Measurements from ENCODE around the gene DPP6.

DPP6 gene

DNA sequence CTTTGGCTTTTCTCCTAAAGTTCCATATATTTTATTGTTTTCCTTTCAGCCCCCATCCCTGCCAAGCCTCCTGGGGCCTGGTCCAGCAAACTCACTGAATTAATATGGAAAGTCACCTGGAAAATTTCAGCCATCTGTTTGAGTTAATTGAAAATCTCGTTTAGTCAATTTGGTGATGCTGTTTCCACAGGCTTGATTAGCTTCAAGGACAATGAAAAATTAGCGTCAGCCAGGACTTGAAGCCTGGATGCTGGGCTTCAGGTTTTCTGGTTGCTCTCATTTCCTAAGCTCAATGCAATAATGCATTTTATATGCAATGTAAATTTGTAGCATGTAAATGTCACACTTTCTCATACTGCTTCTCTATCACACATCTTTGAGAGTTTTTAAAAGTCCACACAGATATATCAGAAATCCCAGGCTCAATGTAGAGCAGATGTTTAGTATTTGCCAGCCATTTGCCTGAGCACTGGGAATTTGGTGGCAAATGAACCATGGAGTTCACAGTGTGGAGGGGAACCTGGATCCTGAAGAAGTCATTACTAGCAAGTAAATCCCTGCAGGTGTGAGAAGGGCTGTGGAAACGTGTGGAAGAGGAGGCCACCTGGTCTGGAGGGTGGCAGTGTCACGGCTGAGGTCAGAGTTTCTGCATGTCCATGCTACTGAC, 722.2 kb downstream of the DPP6 start:
- no peak for FAIRE-seq

DNA sequence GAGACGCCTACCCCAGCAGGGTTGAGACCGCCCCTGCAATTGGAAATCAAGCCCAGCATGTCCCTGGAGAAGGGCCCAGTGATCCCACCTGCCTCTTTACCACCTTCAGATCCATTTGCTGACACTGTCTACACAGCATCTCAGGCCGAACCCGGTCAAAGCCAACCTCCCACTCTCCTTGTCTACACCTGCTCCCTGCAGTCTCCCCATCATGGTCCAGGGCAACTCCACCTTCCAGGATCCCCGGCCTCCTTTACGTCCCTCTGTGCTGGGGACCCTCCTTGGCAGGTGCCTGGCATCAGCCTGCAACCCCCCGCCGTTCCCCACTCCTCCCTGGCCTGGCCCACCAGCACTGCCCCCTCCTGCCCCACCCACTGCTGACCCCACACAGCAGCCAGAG, 723.5 kb downstream of the DPP6 start:
- FAIRE-seq (no peak), DNase-seq (ENCODE audit: extremely low spot score, insufficient read length, low read depth) (no peak)

More for the DNA sequence above, 722.2 kb downstream of the DPP6 start:
- DNase-seq (ENCODE audit: extremely low spot score, insufficient read length, low read depth), result no peak

DNA sequence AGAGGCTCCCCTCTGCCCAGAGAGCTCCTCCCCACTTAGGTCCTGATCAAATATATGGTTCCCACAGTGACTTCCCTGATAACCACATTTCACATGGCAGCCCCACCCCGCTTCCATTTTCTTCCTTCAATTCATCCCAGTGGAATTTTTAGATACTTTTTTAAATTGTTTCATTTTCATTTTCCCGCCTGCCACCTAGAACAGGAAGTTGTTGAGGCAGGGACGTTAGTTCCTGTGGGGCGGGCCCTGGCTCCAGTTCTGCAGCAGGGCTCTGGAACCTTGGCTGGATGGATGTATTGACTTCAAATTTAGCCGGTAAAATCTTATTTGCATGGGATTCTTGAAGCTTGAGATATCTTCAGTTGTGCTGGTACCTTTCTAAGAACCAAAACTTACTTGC, 724.2 kb downstream of the DPP6 start:
- DNase-seq (ENCODE audit: extremely low spot score, insufficient read length, low read depth) (no peak), FAIRE-seq (no peak)

DNA sequence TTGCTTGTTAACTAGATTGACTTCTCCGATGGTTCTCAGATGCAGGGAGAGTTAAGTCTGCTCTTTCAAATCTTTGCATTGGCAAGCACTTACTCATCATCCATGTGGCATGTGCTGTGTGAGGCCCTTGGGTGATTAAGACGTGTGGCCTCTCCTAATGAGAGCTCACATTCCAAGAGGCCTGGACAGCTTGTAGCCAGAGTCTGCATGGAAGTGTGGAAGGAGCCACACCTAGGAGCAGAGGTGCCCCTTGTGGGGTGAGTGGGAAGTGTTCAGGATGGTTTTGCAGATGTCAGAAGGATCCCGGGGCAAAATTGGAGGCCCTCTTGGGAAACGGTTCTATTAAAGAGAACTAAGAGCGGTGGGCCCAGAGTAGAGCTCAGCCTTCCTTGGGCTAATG, 724.8 kb downstream of the DPP6 start:
- DNase-seq (ENCODE audit: extremely low spot score, insufficient read length, low read depth) (no peak), FAIRE-seq (no peak)

DNA sequence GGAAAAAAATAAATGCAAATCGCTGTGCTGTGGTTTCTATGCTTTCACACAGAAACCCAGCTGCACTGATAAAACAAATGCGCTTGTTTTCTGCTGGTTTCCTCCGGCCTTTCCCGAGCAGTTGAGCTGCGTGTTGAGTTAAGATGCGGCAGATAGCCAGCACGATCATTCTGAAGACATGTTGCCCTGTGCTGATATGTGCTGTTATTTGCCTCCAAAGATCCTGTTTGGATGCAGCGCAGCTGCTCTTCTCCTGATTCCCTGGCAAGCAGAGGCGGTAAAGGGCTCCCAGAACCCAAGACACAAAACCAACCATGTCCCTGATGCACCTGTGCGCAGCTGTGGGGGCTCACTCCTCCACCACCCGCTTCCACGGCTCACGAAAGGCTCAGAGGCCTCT, 725.3 kb downstream of the DPP6 start:
- DNase-seq (ENCODE audit: extremely low spot score, insufficient read length, low read depth) (no peak), FAIRE-seq (no peak)

DNA sequence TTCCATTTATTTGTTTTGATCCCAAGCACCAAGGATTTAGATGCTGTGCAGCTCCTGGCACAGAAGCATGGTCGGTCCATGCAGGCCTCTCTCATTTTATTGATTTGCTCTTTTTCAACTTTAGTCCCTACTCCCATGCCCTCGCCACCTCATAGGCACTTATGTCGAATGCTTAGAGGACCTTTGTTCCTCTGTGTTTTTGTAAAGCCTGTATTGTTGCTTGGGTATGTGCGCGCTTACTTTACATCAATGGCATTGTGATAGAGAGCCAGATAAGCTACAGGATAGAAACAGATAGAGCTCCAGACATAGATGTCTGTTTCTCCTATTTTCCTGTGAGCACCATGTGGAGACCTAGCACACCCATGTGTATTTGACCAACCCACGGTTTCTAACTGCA, 725.7 kb downstream of the DPP6 start:
- FAIRE-seq, result no peak
- no peak for DNase-seq (ENCODE audit: extremely low spot score, insufficient read length, low read depth)

DNA sequence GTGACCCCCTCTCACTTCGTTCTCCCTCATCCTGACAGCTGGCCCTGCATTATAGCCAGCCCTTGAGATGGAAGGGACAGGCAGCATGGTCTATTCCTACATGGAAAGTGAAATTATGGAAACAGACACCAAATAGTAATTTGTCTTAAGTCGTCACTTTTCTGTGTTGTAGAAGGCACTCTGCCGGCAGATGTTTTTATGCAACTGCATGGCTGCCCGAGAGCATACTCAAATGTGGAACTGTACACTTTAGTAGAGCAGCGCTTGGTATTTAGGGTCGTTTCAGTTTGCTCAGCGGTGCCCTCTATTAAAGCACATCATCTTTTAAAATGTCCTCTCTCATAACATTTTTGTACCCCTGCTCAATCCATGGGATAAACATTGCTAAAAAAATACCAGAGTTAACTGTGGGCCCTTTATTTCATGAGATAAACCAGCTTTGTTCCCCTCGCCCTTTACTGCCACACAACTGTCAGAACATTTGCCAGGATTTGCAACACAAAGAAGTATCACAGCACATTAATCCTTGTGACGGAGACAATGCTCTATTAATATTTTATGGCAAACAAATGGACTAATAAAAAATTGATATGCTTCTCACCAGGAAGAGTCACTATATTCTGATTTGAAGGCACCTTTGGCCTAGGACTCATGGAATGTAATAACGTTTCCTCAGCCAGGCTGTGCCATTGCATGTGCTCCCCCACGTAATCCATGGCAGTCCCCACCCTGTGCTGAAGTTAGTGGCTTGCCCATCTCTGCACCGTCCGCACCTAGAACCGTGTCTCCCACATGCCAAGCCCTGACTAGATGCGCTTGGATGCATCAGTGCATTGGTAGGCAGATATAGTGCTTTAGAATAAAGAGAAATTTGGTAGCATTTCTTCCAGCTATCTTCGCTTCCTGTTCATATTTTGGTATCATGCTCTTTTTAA, 729.4 kb downstream of the DPP6 start:
- no peak for DNase-seq (ENCODE audit: extremely low spot score, insufficient read length, low read depth)
- FAIRE-seq, result no peak

DNA sequence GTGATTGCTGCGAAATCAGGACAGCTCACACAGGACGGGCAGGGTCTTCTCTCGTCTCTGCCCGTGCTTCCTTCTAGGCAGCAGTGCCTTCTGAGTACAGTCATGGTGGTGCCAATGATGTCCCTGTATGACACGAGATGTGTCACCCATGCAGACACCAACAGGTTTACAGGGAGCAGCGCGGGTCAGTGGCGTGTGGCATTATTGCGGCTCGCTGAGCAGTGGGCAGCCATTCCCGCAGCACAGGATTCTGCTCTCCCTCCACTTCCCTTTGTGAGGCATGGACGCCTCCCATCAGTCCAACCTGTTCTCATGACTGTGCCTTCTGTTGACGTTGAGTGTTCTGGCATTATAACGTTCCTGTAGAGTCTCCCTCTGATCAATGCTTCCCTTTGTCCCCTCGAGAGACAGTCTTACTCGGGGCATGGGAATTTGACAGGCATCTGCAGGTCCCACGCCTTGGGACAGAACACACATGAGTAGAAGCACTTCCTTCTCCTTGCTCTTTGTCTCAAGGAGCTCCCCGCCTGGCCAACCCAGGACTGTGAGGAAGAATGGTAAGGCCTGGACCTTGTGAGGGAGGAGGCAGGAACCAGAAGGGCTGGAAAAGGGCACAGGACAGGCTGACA, 731.2 kb downstream of the DPP6 start:
- FAIRE-seq, result no peak
- DNase-seq (ENCODE audit: extremely low spot score, insufficient read length, low read depth), result no peak

DNA sequence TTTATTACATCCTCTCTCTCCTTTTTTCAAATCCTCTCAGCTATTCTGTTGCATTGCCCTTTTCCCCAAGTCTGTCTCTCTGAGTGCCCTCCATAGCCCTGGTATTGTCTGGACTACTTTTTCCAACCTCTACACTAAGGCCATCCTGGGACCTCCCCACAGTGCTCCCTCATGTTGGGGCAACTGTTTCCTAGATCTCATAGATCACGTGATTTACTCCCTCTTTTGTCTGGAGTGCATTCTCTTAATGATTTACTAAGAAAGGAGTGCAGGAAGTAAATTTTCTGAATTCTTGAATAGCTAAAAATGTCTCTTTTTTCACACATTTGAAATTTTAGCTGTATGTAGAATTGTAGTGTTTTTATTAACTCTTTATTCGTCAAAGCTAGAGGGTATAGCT, 733.7 kb downstream of the DPP6 start:
- FAIRE-seq (no peak), DNase-seq (ENCODE audit: extremely low spot score, insufficient read length, low read depth) (no peak)

DNA sequence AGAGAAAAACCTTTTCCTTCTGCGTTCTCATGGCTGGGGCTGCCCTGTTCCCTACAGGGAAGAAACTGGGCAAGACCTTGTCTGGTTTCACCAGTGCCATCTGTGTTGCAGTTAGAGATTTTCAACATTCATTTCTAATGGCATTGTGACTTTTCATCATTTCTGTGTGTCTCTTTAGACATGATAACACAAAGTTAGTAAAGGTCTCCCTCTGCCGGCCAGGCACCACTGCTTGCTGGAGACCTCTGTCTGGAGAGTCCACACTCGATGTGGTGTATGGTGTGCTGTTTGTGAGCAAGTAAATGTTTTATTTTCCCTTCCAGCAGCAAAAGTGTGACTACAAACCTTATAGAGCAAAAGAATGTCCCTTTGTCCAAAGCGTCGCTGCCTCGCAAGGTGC, 737.2 kb downstream of the DPP6 start:
- no peak for DNase-seq (ENCODE audit: extremely low spot score, insufficient read length, low read depth)
- no peak for FAIRE-seq

DNA sequence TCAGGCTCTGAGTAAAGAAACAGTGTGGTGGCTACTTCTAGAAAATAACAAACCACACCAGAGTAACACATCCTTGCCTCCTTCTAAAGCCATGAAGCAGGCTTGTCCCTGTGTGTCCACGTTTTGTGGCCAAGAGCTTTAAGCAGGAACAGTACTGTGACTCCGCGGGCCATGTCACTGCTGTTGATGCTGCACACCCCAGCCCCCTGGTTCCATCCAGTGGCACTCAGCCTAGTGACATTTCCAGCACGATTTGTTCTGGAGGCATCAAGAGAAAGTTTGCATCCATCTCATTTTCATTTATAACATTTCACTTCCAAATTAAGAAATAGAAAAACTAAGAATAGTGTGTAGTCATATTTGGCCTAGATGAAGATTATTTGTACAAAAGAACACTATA, 739.4 kb downstream of the DPP6 start:
- FAIRE-seq, result no peak

DNA sequence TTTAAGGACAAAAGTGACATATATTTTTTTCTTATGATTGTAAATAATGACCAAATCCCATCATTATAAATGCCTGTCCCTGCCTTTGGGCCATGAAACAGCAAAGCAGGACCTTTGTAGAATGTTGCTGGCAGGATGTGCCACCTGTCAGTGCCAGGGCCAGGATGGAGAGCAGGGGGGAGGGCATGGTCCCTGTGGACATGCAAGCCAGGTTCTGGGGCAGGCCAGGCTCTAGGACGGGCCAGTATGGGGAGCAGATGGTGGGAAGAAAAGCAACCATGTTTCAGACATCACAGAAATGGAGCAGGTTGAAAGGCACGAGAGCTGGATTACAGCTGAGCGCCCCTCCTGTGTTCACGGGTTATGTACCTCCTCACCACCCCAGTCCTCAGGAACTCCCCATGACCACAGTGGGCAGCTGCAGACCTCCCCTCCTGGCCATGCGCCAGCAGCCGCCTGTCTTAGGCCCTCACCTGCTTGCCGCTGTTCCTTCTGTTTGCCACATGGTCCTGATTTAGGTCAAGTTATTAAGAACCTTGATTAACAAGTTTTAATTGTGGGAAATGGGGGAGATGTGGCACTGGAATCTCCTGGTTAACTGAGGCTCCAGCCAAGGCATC, 740.3 kb downstream of the DPP6 start:
- no peak for DNase-seq (ENCODE audit: extremely low spot score, insufficient read length, low read depth)
- FAIRE-seq, result no peak

More for the DNA sequence above, 739.4 kb downstream of the DPP6 start:
- no peak for DNase-seq (ENCODE audit: extremely low spot score, insufficient read length, low read depth)

DNA sequence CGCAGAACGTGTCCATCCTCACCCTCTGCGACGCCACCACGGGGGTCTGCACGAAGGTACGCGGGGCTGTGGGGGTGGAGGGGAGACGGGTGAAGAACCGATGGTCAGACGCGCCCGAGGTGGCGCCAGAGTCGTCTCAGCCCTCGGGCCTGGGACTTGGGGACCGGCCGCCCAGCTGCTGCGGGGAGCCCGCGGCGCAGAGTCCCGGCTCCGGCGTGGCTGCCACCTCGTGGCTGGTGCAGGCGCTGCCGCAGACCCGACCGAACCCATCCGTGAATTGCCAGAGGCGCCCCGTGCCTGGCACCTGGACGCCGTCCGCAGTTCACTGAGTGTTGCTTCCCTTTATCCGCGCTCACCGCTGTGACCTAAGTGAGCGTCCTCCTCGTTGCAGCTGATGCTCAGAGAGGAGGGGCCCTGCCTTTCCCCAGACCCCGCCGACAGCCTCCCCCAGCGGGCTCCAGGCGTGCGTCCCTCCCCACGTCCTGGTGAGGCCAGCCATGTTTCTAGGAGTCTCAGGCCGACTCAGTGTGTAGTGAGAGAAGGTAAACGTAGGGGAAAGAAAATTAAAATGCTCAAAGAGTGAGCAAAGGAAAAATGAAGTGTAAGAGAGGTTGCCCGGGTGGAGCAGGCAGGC, 742.1 kb downstream of the DPP6 start:
- DNase-seq (ENCODE audit: extremely low spot score, insufficient read length, low read depth), result no peak
- FAIRE-seq, result no peak

DNA sequence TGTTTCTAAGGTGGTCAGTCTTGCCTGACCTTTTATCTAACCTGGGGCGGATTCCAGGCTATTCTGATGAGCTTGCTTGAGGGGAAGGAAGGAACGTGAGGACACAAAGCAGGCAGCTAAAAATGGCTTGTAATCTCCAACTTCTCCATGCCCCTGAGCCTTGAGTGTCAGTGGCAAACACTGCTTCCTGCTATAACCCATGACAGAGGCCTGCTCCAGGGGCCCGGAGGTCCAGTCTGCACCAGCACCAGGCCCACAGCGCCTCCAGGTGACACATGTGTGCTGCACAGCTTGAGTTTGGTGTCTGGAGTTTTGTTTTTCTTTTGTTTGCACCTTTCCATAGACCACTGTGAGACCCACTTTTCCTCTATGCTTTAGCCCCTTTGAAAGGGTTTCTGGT, 742.8 kb downstream of the DPP6 start:
- FAIRE-seq (no peak), DNase-seq (ENCODE audit: extremely low spot score, insufficient read length, low read depth) (no peak)

DNA sequence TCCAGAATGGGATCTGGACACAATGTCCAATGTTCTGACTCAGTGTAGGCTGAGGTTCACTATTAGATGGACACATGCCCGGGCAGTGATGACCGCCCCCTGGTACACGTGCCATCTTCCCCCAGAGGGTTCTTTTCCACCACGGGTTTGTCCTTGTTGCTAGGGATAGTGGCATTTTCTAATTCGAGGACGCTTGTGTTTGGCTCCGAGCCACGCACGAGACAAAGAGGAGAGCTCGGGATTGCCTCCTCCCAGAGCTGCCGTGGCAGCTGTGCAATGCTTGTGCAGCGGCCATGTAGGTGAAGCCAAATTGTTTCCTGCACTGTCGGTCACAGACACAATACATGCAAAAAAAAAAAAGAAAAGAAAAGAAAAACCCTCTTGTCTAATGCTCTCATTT, 743.2 kb downstream of the DPP6 start:
- FAIRE-seq (no peak), DNase-seq (ENCODE audit: extremely low spot score, insufficient read length, low read depth) (no peak)

DNA sequence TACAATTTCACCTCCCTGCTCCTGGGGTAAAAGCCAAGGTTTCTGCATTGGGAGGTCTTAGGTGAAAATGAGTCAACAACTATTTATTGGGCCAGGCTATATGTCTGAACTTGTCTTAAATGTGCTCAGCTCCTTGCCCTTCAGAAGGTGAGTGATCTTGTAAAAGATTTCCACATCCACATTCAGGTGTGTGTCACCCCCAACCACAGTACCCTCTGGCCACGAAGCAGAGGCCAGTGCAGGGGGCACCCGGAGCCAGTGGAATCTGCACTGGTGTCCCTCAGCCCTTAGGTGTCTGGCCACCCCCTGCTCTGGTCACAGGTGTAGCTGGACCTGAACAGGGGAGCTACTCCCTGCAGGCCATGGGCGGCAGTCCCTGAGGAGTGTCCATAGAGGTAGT, 752.3 kb downstream of the DPP6 start:
- FAIRE-seq (no peak), DNase-seq (ENCODE audit: extremely low spot score, insufficient read length, low read depth) (no peak)

DNA sequence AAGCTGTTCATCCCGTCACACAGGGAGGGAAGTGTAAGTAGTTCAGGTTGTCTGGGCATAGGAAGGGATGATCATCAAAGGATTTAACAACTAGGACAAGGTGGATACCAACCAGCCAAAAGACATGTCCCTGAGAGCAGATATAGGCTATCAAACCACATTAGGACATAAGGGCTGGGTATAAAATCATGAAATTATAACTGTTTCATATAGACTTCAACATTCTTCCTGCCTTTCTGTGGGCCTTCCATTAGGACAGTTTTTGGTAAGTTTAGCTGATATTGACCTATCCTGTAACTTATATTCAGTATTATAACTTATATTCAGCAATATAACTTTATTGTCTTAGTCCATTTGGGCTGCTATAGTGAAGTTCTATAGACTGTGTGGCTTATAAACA, 759.8 kb downstream of the DPP6 start:
- no peak for DNase-seq (ENCODE audit: extremely low spot score, insufficient read length, low read depth)
- no peak for FAIRE-seq

DNA sequence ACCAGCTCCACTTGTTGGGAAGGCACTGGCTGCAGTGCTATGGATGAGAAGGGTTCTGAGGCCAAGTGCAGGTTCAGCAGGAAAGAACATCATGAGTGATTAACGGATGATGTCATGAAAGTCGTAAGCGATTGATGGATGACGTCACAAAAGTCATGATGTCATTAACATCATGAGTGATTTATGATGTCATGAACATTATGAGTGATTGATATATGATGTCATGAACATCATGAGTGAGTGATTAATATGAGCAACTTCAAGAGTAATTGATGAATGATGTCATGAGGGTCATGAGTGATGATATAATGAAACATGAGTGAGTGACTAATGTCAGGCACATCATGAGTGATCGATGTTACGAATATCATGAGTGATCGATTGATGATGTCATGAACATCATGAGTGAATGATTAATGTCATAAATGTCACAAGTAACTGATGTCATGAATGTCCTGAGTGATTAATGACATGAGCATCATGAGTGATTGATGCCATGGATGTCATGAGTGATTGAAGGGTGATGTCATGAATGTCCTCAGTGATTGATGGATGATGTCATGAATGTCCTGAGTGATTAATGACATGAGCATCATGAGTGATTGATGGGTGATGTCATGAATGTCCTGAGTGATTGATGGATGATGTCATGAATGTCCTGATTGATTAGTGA, 765.2 kb downstream of the DPP6 start:
- FAIRE-seq (no peak), DNase-seq (ENCODE audit: extremely low spot score, insufficient read length, low read depth) (no peak)

DNA sequence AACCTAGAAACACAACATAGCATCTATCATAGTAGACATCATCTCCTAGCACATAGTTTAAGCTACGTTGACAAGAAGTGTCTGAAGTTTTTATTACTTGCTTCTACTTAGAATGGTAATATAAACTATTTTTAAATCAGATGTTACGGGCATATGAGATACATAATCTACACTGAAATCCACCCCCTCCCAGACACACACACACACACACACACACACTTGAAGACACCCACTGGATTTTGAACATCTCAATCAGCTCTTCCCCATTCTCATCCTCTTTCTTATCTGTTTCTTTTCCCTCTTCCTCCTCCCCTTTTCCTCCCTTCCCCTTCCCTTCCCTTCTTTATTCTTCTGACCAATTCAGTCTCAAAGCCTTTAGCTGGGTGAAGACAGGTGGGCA, 774.8 kb downstream of the DPP6 start:
- no peak for FAIRE-seq
- no peak for DNase-seq (ENCODE audit: extremely low spot score, insufficient read length, low read depth)
